ENCODE measurements around the gene GTF2F1. TPM values are rescaled to one million over a fixed set of nuclear protein-coding genes. Genes with fewer than 3 reads are reported as not detected.

The GTF2F1 gene
- polyA plus RNA-seq, 1 donor = 99.4 TPM

Other genes with a start within 250 kb of the GTF2F1 start
- 44.3 TPM for gene MLLT1, start 113.2 kb downstream of the GTF2F1 start, polyA plus RNA-seq
- 0.04 TPM for gene ACER1, start 59.6 kb downstream of the GTF2F1 start, polyA plus RNA-seq
- gene CLPP, start 31.6 kb downstream of the GTF2F1 start, polyA plus RNA-seq = 49.3 TPM
- gene ALKBH7, start 20.4 kb downstream of the GTF2F1 start, polyA plus RNA-seq = 97.9 TPM
- 2.5 TPM for gene PSPN, start 17.2 kb downstream of the GTF2F1 start, polyA plus RNA-seq
- 238 TPM for gene KHSRP, start 31.6 kb upstream of the GTF2F1 start, polyA plus RNA-seq
- gene SLC25A41, start 40.6 kb upstream of the GTF2F1 start, polyA plus RNA-seq = 0.36 TPM
- 27.9 TPM for gene SLC25A23, start 66.6 kb upstream of the GTF2F1 start, polyA plus RNA-seq
- gene CRB3, start 71.1 kb upstream of the GTF2F1 start, polyA plus RNA-seq = 41.7 TPM
- 40.4 TPM for gene DENND1C, start 88.6 kb upstream of the GTF2F1 start, polyA plus RNA-seq
- 7.3 TPM for gene TUBB4A, start 109.1 kb upstream of the GTF2F1 start, polyA plus RNA-seq
- gene TNFSF9, start 137.9 kb upstream of the GTF2F1 start, polyA plus RNA-seq = 0.19 TPM
- gene CD70, start 198.0 kb upstream of the GTF2F1 start, polyA plus RNA-seq = not detected

Measured in large intestine (tissue), 1 donor.